HG03520 (cell line): ENCODE measurements around the gene HTR2C.
"Not testable (repeated sequence)": the region's sequence is repeated elsewhere in the genome, so short reads cannot be mapped to it uniquely, and the experiment has no call there.

Experiments used
- ATAC-seq: cut with Tn5 transposase; IDR thresholded peaks from one replicate; pipeline ENCODE4 v1.9.1; 2021; ENCODE audit warnings: mild to moderate bottlenecking, moderate library complexity; ENCODE audit not compliant: unreplicated experiment

HTR2C gene

DNA sequence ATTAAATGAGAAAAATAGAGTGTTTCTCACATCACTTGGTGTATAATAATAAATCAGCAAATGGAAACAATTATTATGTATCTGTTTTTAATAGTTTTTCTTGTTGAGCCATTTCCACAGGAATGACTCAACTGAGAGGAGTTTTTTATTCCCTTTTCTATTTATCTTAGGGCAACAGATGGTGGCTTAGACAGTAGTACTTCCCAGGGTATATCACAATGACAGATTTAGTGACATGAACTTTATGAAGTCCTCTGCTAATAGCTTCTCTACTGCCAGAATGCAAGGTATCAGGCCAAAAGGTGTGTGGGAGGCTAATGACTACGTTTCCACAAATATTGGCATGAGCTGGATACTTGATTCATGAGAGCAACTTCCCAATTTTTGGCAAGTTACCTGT lies 126.7 kb downstream of the HTR2C start:
- ATAC-seq = no peak

DNA sequence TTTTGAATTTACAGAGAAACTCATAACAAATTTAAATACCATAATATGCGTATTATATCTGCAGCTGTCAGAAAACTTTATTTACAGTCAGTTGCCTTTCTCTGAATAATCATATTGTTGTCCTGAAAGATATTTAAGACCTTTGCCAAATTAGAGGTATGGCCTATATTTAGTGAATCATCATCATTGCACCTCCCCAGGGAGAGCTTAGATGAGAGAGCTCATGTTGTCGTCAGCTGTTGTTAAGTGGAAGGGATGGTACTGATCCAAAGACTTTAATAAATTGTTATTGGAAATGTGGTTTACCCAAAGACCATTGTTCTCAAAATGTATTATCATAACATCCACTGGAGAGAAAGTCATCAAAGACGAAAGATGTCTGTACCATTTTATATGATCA lies 128.6 kb downstream of the HTR2C start:
- no peak for ATAC-seq

DNA sequence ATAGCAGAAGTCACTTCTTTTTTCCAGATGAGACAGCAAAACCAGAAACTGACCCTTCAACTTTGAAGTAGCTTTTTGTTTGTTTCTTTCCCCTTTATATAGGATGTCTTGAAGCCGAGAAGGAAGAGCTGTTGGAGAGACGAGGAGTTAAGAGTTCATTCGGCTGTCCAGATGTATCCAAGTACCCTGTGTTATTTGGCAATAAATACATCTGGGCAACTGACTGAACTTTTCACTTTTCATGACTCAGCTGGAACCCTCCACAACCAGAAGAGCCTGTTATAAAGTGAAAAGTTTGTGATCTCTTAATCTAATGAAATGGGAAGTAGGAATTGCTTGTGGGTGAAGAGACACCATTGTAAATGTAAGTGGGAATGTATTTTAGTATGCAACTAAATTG lies 131.2 kb downstream of the HTR2C start:
- no peak for ATAC-seq

DNA sequence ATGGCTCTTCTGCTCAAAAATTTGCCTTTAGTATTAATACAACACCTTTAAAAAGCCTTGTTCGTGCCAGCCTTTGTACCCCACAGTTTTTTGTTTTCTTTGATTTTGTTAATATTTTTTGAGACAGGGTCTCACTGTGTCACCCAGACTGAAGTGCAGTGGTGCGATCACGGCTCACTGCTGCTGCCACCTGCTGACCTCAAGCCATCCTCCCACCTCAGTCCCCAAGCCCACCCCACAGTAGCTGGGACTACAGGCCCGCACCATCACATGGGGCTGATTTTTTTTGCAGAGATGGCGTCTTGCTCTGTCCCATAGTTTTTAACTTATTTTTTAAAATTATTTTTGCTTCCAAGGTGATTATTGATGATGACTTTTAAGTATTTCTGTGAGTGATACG lies 134.0 kb downstream of the HTR2C start:
- no peak for ATAC-seq

DNA sequence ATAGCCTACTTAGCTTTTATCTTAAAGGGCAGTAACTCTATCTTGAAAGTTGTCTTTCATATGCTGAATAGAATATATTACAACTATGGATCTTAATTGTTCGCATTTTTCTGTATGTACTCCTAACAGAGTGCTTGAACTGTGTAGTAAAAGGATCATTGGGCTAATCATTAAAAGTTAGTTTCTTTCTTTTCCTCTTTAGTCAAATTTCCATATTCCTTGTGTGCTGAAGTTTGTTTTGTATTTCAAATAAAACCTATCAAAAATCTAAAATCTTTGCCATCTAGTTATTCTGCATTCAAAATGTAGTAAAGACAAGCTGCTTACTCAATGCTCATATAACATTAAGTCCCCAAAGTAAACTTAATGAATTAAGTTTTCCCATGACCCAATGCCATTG lies 182.7 kb downstream of the HTR2C start:
- no peak for ATAC-seq

DNA sequence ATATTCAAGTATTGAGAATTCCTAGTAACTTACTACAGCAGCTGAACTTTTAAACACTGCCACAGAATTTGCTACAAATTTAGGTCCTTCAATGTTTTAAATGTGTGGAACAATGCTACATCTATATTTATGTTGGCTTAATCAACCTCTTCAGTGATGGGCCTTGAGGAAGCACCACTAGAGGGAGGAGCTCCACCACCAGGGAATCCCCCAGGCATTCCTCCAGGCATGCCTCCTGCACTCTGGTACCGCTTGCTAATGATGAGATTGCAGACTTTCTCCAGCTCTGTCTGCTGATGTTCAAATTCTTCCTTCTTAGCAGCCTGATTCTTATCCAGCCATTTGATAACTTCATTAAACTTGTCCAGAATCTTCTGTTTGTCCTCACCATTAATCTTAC lies 190.8 kb downstream of the HTR2C start:
- no peak for ATAC-seq

DNA sequence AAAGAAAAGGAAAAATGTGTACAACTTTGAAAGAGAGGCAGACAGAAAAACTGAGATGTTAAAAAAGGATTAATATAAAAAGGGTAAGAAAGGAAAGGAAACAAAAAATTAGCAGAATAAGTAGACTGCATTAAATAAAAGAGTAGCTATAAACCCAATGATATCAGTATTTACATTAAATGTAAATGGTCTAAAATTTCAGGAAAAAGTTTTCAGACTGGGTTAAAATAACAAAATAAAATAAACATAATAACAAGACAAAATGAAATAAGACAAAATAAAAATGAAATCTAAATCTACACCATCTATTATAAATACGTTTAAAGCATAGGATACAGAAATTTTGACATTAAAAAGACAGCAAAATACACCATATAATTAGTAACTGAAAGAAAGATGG lies 199.0 kb downstream of the HTR2C start:
- ATAC-seq = no peak

DNA sequence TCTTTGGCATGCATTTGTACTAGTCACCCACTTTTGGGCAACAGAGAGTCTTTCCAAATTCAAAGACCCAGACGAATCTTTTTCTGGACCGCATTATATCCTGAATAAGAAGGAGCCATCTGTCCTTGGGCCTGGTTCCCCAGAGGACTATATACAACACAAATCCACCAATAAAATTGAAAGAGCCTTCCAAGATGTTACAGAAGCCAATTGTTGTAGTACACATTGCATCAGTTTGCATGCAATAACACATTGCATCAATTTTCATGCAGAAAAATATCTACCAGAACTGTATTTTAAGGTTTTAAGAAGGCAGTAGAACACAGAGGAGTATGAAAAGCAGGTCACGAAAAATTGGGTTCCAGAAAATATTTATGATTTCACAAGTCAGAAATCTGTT lies 203.2 kb downstream of the HTR2C start:
- ATAC-seq = no peak

DNA sequence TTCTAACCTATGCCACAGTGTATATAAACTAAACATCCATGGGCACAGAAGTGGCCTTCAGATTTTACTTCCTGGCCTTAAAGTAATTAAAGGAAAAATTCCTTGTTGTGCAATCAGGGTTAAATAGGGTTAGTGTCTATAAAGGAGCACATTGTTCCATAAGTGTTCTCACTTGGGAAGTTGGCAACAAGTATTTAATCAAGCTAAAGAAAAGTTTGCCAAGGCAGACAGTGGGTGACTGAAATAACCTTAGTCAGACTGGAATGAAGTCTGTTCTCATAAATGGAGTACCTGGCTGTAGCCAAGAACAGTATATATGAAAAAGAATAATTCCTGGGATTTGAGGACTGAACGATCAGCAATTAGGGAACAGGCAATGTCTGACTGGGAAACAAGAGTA lies 213.6 kb downstream of the HTR2C start:
- no peak for ATAC-seq

DNA sequence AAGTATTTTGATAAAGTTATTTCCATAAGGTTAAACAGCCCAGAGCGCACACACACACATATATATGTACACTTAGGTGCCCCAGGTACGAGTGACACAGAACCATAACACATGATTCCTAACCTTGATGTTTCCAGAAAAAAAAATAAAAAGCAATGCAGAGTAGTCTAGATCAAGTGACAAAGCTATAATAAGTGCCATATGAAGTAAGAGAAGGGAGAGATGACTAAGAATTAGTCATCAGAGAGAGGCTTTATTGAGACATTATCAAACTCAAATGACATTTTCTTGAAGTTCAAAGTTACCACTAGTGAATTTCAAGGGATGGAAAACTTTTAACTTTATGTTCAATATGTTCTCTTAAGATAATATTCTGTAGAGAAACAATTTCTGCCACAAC lies 215.0 kb downstream of the HTR2C start:
- no peak for ATAC-seq

DNA sequence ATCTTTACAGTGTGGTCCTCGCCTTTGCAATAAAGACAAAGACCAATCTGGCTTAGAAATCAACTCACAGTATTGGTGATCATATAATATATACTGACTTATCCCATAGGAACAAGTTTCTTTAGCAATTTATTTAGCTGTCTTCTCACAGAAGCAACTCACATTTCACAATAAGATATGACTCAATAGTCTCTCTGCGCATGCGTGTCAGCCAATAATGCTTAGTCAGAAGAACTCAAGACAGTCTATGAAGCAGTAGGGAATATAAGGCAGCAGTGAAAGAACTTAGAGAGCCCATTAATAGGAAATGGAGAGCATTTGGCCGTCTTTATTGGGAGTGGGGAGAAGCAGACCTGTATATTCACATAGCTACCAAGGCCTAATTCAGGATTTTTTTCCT lies 216.8 kb downstream of the HTR2C start:
- ATAC-seq = no peak

DNA sequence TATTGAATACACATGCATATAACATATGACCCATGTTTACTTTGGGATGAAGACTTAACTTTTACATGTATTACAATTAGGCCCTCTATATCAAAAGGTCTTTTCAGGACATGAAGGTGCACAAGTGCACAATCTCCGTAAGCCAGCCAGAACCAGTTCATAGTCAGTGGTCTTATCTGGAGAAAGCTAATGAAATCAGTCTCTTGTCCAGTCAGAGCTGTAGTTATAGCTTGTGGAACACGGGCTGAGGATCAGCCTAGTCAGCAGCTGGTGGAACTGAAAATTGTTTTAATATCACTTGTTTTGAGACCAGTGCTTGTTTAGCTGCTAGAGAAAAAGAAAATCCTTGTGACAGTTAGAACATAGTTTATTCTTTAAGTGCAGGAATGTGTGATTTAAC lies 235.6 kb downstream of the HTR2C start:
- no peak for ATAC-seq

DNA sequence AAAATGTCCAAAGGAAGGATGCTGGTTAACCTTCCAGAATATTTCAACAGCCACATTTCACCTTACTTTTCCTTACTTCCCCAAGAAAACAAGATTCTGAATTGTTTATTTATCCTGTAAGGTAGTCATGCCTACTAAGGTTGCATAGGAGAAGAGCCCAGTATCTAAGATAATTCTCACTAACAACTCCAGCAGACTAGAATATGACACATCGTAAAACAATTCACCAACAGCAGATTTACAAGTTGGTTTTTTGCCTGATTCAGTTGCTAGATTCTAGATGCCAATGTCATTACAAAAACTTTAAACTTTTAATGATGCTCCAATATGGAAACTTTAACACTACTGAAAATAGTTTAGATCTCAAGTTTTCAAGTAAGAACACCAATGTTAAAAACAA lies 257.2 kb downstream of the HTR2C start:
- ATAC-seq = no peak

DNA sequence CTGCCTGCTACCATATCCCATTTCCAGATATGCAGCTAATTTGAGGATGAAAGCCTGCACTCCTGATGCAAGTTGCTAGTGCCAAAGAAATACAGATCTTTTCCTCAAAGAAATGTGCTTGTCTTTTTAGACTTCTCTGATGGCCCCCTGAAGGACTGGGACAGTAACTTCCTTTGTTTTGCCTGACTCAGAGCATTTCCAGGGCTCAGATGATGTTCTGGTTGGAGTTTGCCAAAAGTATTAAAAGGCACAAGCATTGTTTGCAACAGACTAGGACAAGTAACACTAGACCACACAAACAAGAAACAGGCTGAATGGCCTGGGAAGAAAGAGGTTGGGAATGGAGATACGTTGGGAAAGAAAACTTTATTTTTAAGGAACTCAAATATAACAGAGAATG lies 258.3 kb downstream of the HTR2C start:
- no peak for ATAC-seq

DNA sequence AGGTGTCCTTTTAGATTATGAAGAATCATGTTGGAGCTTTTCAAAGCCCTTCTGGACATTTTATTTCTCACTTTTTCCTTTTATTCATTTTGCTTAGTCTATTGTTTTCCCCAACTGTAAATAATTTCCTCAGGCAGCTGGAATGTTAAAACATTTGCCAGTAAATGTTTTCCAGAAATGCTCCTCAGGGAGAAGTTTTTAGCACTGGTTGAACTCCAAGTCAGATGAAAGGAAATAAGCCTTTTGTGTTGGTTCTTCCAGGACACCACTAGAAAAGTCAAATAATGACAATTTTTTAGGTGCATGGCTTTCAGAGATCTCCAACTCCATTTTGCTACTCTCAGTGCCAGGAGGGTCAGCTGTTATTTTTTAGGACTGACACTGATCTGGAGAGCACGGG lies 305.6 kb downstream of the HTR2C start:
- ATAC-seq = no peak

DNA sequence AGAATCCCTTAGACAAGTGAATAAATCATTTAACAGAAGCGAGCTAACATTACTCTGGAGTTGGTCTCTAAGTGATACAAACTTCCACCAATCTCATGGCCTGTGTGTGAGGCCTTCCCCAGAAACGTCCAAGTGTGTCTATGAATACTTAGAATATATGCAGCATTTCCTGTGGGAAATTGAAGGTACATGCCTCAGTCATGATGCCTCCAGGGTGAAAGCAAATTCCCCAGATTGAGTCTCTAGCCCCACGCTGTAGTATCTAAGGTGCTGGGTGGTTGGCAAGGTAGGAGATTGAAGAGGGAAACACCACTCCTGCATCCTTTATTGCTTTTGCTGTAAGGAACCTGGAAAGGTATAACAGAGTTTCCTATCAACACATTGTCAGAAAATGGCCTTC lies 319.7 kb downstream of the HTR2C start:
- no peak for ATAC-seq

DNA sequence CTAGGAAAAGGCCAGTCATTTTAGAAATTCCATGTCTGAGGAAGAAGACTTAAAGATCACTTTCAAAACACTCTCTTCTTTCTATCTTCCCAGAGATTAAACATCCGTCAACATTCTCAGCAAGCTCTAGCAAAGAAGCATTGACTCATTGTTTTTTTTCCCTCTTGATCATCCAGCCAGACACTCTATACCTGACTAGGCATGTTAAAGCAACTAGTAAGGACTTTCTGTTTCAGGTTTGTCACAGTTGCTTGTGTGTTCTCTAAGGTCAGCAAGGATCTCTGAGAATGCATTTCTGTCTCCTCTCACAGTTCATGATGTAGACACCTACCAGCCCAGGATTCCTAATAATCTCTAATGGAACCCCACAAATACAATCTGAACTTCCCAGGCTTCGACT lies 321.4 kb downstream of the HTR2C start:
- no peak for ATAC-seq

DNA sequence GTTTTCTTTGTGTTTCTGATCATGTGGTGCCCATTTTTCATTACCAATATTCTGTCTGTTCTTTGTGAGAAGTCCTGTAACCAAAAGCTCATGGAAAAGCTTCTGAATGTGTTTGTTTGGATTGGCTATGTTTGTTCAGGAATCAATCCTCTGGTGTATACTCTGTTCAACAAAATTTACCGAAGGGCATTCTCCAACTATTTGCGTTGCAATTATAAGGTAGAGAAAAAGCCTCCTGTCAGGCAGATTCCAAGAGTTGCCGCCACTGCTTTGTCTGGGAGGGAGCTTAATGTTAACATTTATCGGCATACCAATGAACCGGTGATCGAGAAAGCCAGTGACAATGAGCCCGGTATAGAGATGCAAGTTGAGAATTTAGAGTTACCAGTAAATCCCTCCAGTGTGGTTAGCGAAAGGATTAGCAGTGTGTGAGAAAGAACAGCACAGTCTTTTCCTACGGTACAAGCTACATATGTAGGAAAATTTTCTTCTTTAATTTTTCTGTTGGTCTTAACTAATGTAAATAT lies 323.2 kb downstream of the HTR2C start:
- no peak for ATAC-seq

DNA sequence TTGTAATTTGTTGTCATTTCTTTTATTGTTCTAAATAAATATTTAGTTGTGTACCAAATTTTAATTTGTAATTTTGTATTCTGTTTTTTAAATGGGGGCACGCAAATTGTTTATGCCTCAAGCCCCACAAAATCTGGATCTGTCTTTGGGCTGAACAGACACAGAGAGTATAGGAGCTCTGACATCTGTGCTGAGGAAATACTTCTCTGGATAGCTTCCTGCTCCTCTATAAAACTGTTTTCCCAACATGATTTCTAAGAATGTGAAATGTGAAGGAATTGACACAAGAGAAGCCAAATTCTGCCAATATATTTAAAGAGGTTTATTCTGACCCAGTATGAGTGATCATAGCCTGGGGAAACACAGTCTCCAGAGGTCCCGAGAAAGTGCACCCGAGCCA lies 340.5 kb downstream of the HTR2C start:
- no peak for ATAC-seq

DNA sequence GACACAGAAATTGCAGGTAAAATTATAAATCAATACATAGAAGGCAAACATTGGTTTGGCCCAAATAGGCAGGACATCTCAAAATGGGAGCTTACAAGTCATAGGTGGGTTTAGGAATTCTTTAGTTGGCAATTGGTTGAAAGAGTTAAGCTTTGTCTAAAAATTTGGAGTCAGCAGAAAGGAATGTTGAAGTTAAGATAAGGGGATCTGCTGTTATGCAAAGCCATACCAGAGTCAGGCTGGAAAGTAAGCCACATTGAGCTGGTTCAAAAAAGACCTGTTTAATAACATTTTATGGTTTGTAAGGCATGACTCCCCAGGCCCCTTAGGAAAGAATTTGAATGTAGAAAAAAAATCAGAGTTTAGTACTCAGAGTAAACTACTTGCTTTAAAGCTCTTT lies 341.0 kb downstream of the HTR2C start:
- no peak for ATAC-seq

DNA sequence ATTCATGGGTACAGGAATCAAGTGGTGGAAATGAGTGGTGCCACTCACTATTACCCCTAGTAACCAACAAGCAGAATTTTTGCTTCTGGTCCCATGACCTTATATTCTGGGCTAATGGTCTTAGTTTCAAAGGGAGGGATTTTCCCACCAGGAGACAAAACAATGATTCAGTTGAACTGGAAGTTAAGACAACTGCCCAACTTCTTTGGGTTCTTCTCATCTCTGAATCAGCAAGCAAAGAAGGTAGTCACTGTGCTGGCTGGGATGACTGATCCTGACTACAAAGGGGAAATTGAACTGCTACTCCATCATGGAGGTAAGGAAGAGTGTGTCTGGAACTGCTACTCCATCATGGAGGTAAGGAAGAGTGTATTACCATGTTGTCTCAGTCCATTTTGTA lies 346.3 kb downstream of the HTR2C start:
- no peak for ATAC-seq

DNA sequence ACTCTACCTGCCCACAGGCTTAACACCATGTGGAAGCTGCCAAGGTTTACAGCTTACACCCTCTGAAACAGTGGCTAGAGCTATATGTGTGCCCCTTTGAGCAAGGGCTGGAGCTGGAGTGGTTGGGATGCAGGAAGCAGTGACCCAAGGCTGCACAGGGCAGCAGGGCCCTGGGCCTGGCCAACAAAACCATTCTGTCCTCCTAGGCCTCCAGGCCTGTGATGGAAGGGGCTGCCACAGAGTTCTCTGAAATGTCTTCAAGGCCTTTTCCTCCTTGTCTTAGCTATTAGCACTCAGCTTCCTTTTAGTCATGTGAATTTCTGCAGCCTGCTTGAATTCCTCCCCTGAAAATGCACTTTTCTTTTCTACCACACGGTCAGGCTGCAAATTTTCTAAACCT lies 348.7 kb downstream of the HTR2C start:
- no peak for ATAC-seq

DNA sequence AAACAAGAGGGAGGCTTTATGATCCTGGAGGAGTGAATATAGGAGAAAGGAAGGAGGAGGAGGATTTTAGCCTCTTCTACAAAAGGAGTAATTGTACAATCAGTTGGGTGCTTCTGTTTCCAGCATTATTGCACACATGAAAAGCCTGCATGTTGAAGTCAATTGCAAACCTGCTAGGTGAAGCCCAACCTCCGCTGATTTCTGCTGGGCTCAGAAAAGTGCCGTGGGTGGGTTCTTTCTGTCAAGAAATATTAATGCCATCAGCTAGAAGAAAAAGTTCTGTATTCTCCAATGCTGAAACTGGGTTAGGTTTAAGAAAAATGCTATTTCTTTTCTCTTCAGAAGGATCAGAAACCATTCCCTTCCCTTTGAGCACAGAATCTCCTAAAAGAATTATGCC lies 349.4 kb downstream of the HTR2C start:
- ATAC-seq = not testable (repeated sequence)

DNA sequence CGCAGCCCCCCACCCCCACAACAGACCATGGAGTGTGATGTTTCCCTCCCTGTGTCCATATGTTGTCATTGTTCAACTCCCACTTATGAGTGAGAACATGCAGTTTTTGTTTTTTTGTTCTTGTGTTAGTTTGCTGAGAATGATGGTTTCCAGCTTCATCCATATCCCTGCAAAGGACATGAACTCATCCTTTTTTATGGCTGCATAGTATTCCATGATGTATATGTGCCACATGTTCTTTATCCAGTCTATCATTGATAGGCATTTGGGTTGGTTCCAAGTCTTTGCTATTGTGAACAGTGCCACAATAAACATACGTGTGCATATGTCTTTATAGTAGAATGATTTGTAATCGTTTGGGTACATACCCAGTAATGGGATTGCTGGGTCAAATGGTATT lies 353.2 kb downstream of the HTR2C start:
- not testable (repeated sequence) for ATAC-seq
